KMS-11 (cell line): ENCODE results near the gene AP5Z1.

Experiments
- H2AFZ ChIP-seq: fragments of 200-600 bp; sonication (generic); 2 replicates; pipeline ENCODE4 v1.6.1; 2016; ENCODE audit warnings: antibody characterized with exemption, mixed run types, low read depth
- H3K27ac ChIP-seq: fragments of 200-600 bp; sonication (generic); 2 replicates; pipeline ENCODE4 v1.6.1; 2016; ENCODE audit warnings: mild to moderate bottlenecking, mixed run types
- H3K27me3 ChIP-seq: fragments of 200-600 bp; sonication (generic); 2 replicates; pipeline ENCODE4 v1.6.1; 2017; ENCODE audit warnings: mild to moderate bottlenecking, low read depth, mixed run types, moderate library complexity; ENCODE audit not compliant: insufficient read depth
- H3K36me3 ChIP-seq: fragments of 200-600 bp; sonication (generic); 2 replicates; pipeline ENCODE4 v1.6.1; 2017; ENCODE audit warnings: mild to moderate bottlenecking, mixed run types; ENCODE audit not compliant: insufficient read depth
- H3K4me1 ChIP-seq: fragments of 200-600 bp; sonication (generic); 2 replicates; pipeline ENCODE4 v1.6.1; 2016; ENCODE audit warnings: mild to moderate bottlenecking, low read depth, mixed run types; ENCODE audit not compliant: poor library complexity, severe bottlenecking
- H3K4me2 ChIP-seq: fragments of 200-600 bp; sonication (generic); 2 replicates; pipeline ENCODE4 v1.7.0; 2016; ENCODE audit warnings: mild to moderate bottlenecking, mixed run types
- H3K4me3 ChIP-seq: fragments of 200-600 bp; sonication (generic); IDR thresholded peaks from 2 replicates; pipeline ENCODE4 v1.6.1; 2017; ENCODE audit warnings: low read depth, low read length, mixed read lengths; ENCODE audit not compliant: insufficient read depth
- H3K79me2 ChIP-seq: fragments of 200-600 bp; sonication (generic); 2 replicates; pipeline ENCODE4 v1.6.1; 2016; ENCODE audit warnings: low read depth, mixed run types; ENCODE audit not compliant: insufficient read depth
- H3K9ac ChIP-seq: fragments of 200-600 bp; sonication (generic); 2 replicates; pipeline ENCODE4 v1.6.1; 2016; ENCODE audit warnings: mild to moderate bottlenecking, mixed run types
- H4K20me1 ChIP-seq: fragments of 200-600 bp; sonication (generic); 2 replicates; pipeline ENCODE4 v1.6.1; 2016; ENCODE audit warnings: mild to moderate bottlenecking, mixed run types; ENCODE audit not compliant: insufficient read depth
- TF ChIP-seq, protein P1 (sequence below): fragments of 200-600 bp; sonication (generic); conservative IDR thresholded peaks from 2 replicates; pipeline ENCODE4 v1.6.1; 2017; ENCODE audit warnings: low read depth, mild to moderate bottlenecking, antibody characterized with exemption, low read length, moderate library complexity, mixed read lengths

AP5Z1 gene

GRCh38 chr7:4755045-4755444 is 20.4 kb upstream of the AP5Z1 start:
- Histone ChIP-seq H3K27me3 (no peaks in the 10 kb centered on the region), H3K79me2 (peaks cover 24% of the 10 kb centered on the region), H3K36me3 (no peaks in the 10 kb centered on the region; the same call in 1 of the 2 replicates), H3K27ac (no peak overlapping the region), H4K20me1 (no peaks in the 10 kb centered on the region), H3K4me2 (no peak overlapping the region), H3K4me3 (no peak overlapping the region), H3K9ac (no peak overlapping the region), H2AFZ (no peak overlapping the region), H3K4me1 (no peaks in the 10 kb centered on the region)
- TF ChIP-seq, protein P1, sequence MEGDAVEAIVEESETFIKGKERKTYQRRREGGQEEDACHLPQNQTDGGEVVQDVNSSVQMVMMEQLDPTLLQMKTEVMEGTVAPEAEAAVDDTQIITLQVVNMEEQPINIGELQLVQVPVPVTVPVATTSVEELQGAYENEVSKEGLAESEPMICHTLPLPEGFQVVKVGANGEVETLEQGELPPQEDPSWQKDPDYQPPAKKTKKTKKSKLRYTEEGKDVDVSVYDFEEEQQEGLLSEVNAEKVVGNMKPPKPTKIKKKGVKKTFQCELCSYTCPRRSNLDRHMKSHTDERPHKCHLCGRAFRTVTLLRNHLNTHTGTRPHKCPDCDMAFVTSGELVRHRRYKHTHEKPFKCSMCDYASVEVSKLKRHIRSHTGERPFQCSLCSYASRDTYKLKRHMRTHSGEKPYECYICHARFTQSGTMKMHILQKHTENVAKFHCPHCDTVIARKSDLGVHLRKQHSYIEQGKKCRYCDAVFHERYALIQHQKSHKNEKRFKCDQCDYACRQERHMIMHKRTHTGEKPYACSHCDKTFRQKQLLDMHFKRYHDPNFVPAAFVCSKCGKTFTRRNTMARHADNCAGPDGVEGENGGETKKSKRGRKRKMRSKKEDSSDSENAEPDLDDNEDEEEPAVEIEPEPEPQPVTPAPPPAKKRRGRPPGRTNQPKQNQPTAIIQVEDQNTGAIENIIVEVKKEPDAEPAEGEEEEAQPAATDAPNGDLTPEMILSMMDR, result no peak

DNA sequence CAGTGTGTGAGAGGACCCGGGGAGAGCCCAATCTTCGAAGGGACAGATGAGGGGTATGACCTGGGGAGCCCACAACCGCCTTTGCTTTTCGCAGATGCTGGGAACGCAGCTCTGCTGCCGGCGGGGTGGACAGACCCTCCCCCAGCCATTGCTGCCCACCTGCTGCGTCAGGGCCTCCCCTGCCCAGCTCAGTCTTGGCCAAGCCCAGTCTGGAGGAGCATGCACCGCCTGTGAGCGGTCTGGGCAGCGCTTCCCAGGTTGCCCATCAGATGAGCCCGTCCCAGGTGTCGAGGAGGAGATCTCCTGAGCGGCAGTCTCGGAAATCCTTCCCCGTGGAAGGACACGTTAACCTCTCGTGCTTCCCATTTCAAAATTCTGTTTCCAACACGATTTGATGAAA is 17.3 kb upstream of the AP5Z1 start:
- H3K4me1 ChIP-seq, result no peaks in the 10 kb centered on the region
- peaks cover 5% of the 10 kb centered on the region; the same call in 1 of the 2 replicates for H3K79me2 ChIP-seq
- H3K27ac ChIP-seq, result no peak overlapping the region
- H3K27me3 ChIP-seq, result no peaks in the 10 kb centered on the region
- H2AFZ ChIP-seq, result no peak overlapping the region
- H3K4me3 ChIP-seq, result no peak overlapping the region
- peaks cover 3% of the 10 kb centered on the region; the same call in 1 of the 2 replicates for H3K36me3 ChIP-seq
- TF ChIP-seq, protein P1, result no peak
- no peak overlapping the region for H3K9ac ChIP-seq
- H4K20me1 ChIP-seq, result no peaks in the 10 kb centered on the region
- H3K4me2 ChIP-seq, result no peak overlapping the region

- peaks cover 5% of the 10 kb centered on the region; the same call in 1 of the 2 replicates for H3K36me3 ChIP-seq
Observed at GRCh38 chr7:4758791-4759190, 16.6 kb upstream of the AP5Z1 start.

DNA sequence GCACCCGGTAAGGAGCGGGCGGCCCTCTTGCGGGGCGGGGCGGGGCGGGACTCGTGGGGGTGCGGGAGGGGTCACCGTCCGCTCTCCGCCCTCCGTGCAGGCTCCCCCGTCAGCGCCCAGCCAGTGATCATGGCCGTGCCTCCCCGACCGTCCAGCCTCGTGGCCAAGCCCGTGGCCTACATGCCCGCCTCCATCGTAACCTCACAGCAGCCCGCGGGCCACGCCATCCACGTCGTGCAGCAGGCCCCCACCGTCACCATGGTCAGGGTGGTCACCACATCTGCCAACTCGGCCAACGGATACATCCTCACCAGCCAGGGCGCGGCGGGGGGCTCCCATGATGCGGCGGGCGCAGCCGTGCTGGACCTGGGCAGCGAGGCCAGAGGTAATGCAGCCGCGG is 16.2 kb upstream of the AP5Z1 start:
- Histone ChIP-seq H3K79me2 (no peaks in the 10 kb centered on the region), H4K20me1 (no peaks in the 10 kb centered on the region), H3K4me3 (no peak overlapping the region), H3K4me2 (no peak overlapping the region), H3K36me3 (peaks cover 5% of the 10 kb centered on the region; the same call in 1 of the 2 replicates), H3K9ac (no peak overlapping the region), H3K27ac (no peak overlapping the region), H3K4me1 (no peaks in the 10 kb centered on the region), H3K27me3 (no peaks in the 10 kb centered on the region), H2AFZ (no peak overlapping the region)
- TF ChIP-seq, protein P1, result no peak

More at GRCh38 chr7:4758791-4759190, 16.6 kb upstream of the AP5Z1 start:
- Histone ChIP-seq H3K4me1 (no peaks in the 10 kb centered on the region), H3K4me3 (no peak overlapping the region), H3K27ac (no peak overlapping the region), H3K27me3 (no peaks in the 10 kb centered on the region), H2AFZ (no peak overlapping the region), H3K79me2 (no peaks in the 10 kb centered on the region), H3K9ac (no peak overlapping the region), H3K4me2 (no peak overlapping the region), H4K20me1 (no peaks in the 10 kb centered on the region)
- TF ChIP-seq, protein P1, result no peak

GRCh38 chr7:4760952-4761351 is 14.5 kb upstream of the AP5Z1 start:
- no peaks in the 10 kb centered on the region for H4K20me1 ChIP-seq
- H3K4me2 ChIP-seq, result no peak overlapping the region
- H3K9ac ChIP-seq, result no peak overlapping the region
- TF ChIP-seq, protein P1, result no peak
- no peak overlapping the region for H3K27ac ChIP-seq
- no peaks in the 10 kb centered on the region for H3K79me2 ChIP-seq
- H3K4me3 ChIP-seq, result no peak overlapping the region
- no peaks in the 10 kb centered on the region for H3K27me3 ChIP-seq
- H3K4me1 ChIP-seq, result no peaks in the 10 kb centered on the region
- peaks cover 5% of the 10 kb centered on the region; the same call in 1 of the 2 replicates for H3K36me3 ChIP-seq
- no peak overlapping the region for H2AFZ ChIP-seq
